Colonic mucosa (tissue), 4 donors: ENCODE data around the gene IGFBP4. TPM values are rescaled to one million over a fixed set of nuclear protein-coding genes. Genes with fewer than 3 reads are reported as not detected.
"Not testable (repeated sequence)": the region's sequence is repeated elsewhere in the genome, so short reads cannot be mapped to it uniquely, and the experiment has no call there.

Source experiments
- DNase-seq: peaks from one replicate; pipeline ENCODE4 v3.0.0-alpha.2; 2020
- H3K27ac ChIP-seq: fragments of 200-600 bp; one replicate; pipeline ENCODE4 v1.8.0; 2021
- H3K27me3 ChIP-seq: fragments of 200-600 bp; one replicate; pipeline ENCODE4 v1.8.0; 2021
- H3K36me3 ChIP-seq: fragments of 200-600 bp; one replicate; pipeline ENCODE4 v1.8.0; 2021
- H3K4me1 ChIP-seq: fragments of 200-600 bp; one replicate; pipeline ENCODE4 v1.8.0; 2021; ENCODE audit warnings: mild to moderate bottlenecking
- H3K4me3 ChIP-seq: fragments of 200-600 bp; one replicate; pipeline ENCODE4 v1.8.0; 2021
- H3K9ac ChIP-seq, 2 donors: one replicate each; pipeline ENCODE4 v1.7.0; 2013; ENCODE audit warnings: control low read depth in 2 of 2, low read depth in 2 of 2, low read length in 2 of 2
- H3K9me3 ChIP-seq: fragments of 200-600 bp; one replicate; pipeline ENCODE4 v1.8.0; 2021
- intact Hi-C: fragments of 100-400 bp; cut with DNase I; formaldehyde crosslinking; loops from one replicate; pipeline ENCODE4 v1.14.1; 2022
- total RNA-seq, 2 donors: library from RNA; stranded (reverse); fragmentation: NEBNext Ultra II Directional in 1 of 2; extraction: Animal tissue kit (Norgen Biotek cat#: 25700) in 1 of 2; gene quantifications; one replicate each; pipeline ENCODE4 v1.2.1, GENCODE V29; 2021
- TF ChIP-seq, protein P1 (sequence below): fragments of 200-600 bp; IDR thresholded peaks from one replicate; pipeline ENCODE4 v1.8.0; 2022; ENCODE audit warnings: antibody characterized with exemption, mild to moderate bottlenecking
- donor health status: healthy.
- donor health status: DM: no; HTN: no; CAD: no.
- donor health status: DM: no; HTN: no; CAD: no.

IGFBP4 gene
- 100 to 1,000 TPM; 182 to 291 TPM for total RNA-seq

DNA sequence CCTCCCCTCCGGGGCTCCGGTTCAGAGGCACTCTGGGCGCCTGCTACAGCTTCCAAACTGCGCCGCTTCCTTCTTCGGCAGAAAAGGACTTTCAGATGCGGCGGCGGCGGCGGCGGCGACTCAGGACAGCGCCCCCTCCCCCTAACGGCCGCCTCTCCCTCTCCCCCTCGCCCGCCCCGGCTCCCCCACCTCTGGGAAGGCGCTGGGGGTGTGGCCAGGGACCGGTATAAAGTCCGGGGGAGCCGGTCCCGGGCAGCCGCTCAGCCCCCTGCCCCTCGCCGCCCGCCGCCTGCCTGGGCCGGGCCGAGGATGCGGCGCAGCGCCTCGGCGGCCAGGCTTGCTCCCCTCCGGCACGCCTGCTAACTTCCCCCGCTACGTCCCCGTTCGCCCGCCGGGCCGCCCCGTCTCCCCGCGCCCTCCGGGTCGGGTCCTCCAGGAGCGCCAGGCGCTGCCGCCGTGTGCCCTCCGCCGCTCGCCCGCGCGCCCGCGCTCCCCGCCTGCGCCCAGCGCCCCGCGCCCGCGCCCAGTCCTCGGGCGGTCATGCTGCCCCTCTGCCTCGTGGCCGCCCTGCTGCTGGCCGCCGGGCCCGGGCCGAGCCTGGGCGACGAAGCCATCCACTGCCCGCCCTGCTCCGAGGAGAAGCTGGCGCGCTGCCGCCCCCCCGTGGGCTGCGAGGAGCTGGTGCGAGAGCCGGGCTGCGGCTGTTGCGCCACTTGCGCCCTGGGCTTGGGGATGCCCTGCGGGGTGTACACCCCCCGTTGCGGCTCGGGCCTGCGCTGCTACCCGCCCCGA is at the start of gene IGFBP4:
Gene IGFBP4, plus strand, starts transcription at position 255 of the 792 bp plus-strand sequence. Its CDS starts 286 bp downstream, at position 541.
- Histone ChIP-seq H3K36me3 (no peaks in the 10 kb centered on the region), H3K9ac (peak within 1 kb of the TSS; percentile 93 to 99), H3K27ac (peak within 1 kb of the TSS; percentile 78), H3K9me3 (no peaks in the 10 kb centered on the region), H3K4me1 (peaks cover 11% of the 10 kb centered on the region), H3K27me3 (no peaks in the 10 kb centered on the region), H3K4me3 (peak within 1 kb of the TSS; percentile 74)
- TF ChIP-seq, protein P1, sequence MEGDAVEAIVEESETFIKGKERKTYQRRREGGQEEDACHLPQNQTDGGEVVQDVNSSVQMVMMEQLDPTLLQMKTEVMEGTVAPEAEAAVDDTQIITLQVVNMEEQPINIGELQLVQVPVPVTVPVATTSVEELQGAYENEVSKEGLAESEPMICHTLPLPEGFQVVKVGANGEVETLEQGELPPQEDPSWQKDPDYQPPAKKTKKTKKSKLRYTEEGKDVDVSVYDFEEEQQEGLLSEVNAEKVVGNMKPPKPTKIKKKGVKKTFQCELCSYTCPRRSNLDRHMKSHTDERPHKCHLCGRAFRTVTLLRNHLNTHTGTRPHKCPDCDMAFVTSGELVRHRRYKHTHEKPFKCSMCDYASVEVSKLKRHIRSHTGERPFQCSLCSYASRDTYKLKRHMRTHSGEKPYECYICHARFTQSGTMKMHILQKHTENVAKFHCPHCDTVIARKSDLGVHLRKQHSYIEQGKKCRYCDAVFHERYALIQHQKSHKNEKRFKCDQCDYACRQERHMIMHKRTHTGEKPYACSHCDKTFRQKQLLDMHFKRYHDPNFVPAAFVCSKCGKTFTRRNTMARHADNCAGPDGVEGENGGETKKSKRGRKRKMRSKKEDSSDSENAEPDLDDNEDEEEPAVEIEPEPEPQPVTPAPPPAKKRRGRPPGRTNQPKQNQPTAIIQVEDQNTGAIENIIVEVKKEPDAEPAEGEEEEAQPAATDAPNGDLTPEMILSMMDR: peak; percentile 23
- intact Hi-C loops: loop anchor here (5.0 kb wide), 1 partner anchor 34 kb away; no protein-coding TSS in a partner anchor
- DNase-seq: peak; percentile 86

DNA sequence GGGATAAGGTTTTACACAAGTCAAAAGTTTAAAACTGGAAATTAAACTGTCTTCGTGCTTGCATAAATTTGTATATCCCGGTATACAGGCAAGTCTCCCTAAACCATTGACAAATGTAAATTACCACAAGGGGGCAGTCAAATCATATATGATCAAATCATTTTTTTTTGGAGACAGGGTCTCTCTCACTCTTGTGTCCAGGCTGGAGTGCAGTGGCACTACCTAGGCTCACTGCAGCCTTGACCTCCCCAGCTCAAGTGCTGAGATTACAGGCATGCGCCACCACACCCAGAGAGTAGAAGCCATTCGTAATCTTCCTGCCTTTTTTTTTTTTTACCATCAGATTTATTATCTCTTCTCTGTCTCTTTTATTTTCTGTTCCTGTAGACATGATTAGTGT is 44.1 kb upstream of the IGFBP4 start:
- Histone ChIP-seq H3K36me3 (no peaks in the 10 kb centered on the region), H3K27me3 (no peaks in the 10 kb centered on the region), H3K9me3 (no peaks in the 10 kb centered on the region), H3K4me3 (no peak overlapping the region), H3K4me1 (no peaks in the 10 kb centered on the region), H3K9ac (no peak overlapping the region), H3K27ac (no peak overlapping the region)
- TF ChIP-seq, protein P1: peak; percentile 64
- intact Hi-C loops: loop anchor here (5.0 kb wide), 1 partner anchor 163 kb away; no protein-coding TSS in a partner anchor
- DNase-seq: no peak

DNA sequence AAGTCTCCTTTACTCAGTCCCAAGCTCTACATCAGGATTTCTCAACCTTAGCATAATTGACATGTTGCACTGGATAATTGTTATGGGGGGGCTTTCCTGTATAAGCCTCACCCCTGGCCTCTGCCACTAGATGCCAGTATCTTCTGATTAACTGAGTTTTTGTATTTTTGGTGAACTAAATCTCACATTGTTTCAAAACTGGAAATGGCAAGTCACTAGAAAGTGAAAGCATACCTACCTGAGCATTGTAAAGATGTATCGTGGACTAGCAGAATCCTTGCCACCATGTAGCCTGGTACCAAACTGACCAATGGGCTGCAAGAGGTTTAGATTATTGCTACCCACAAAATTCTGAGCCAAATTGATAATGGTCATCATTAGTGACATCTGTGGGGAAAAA is 40.6 kb upstream of the IGFBP4 start:
- intact Hi-C loops: no loop called here
- Histone ChIP-seq H3K27me3 (no peaks in the 10 kb centered on the region), H3K4me1 (no peaks in the 10 kb centered on the region), H3K9me3 (no peaks in the 10 kb centered on the region), H3K9ac (no peak overlapping the region), H3K36me3 (no peaks in the 10 kb centered on the region), H3K27ac (no peak overlapping the region), H3K4me3 (no peak overlapping the region)
- TF ChIP-seq, protein P1: no peak
- no peak for DNase-seq

DNA sequence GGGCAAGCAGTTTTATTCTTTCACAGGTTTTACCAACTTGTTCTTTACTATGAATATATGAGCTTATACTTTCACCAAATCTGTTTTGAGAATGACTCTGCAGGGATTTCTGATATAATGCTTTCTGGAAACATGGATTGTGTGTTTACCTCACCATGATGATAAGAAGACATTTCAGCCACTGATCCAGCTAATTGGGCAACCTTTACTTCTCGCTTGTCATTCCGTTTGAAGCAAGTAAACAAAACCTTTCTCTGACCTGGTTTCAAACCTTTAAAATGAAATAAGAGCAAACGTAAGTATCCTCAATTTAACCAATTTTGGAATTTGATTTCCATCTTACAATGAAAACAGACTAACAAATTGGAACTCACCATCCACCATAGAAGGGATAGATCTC is 39.2 kb upstream of the IGFBP4 start:
- intact Hi-C loops: no loop called here
- DNase-seq: no peak
- Histone ChIP-seq H3K4me1 (no peaks in the 10 kb centered on the region), H3K27ac (no peak overlapping the region), H3K27me3 (no peaks in the 10 kb centered on the region), H3K9ac (no peak overlapping the region), H3K4me3 (no peak overlapping the region), H3K36me3 (no peaks in the 10 kb centered on the region), H3K9me3 (no peaks in the 10 kb centered on the region)
- TF ChIP-seq, protein P1: no peak

DNA sequence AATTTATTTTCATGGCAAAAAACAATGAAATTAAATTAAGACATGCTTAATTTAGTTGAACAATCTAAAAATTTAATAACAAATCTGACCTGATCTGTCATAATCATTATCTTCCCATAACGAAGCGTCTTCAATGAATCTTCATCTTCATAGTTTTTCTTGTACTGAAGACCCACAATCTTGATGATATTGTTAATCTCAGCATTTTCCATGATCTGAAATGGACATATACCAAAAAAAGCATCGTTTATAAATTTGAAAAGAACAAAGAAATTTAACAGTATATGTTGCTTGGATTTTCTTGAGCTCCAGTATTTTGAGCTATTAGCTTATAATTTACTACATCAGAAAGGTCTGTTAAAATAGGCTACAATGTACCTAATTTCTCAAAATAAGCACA is 35.8 kb upstream of the IGFBP4 start:
- Histone ChIP-seq H3K36me3 (no peaks in the 10 kb centered on the region), H3K27me3 (no peaks in the 10 kb centered on the region), H3K4me3 (no peak overlapping the region), H3K9me3 (no peaks in the 10 kb centered on the region), H3K9ac (no peak overlapping the region), H3K4me1 (no peaks in the 10 kb centered on the region), H3K27ac (no peak overlapping the region)
- TF ChIP-seq, protein P1: no peak
- intact Hi-C loops: no loop called here
- DNase-seq: no peak

DNA sequence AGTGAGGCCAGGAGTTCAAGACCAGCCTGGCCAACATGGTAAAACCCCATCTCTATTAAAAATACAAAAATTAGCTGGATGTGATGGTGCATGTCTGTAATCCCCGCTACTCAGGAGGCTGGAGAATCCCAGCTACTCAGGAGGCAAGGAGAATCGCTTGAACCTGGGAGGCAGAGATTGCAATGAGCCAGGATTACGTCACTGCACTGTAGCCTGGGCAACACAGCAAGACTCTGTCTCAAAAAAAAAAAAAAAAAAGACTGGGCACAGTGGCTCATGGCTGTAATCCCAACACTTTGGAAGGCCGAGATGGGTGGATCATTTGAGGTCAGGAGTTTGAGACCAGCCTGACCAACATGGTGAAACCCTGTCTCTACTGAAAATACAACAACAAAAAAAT is 33.7 kb upstream of the IGFBP4 start:
- intact Hi-C loops, H3K4me3 ChIP-seq, H3K9me3 ChIP-seq, H3K27me3 ChIP-seq, DNase-seq, H3K4me1 ChIP-seq, H3K36me3 ChIP-seq, H3K27ac ChIP-seq, H3K9ac ChIP-seq: not testable (repeated sequence)
